ENCODE measurements around the gene SCAI. TPM values are rescaled to one million over a fixed set of nuclear protein-coding genes. Genes with fewer than 3 reads are reported as not detected.
"Not testable (repeated sequence)": the region's sequence is repeated elsewhere in the genome, so short reads cannot be mapped to it uniquely, and the experiment has no call there.

Gene SCAI
- total RNA-seq, 1 donor from 2014 or later: 7.2 TPM

DNA sequence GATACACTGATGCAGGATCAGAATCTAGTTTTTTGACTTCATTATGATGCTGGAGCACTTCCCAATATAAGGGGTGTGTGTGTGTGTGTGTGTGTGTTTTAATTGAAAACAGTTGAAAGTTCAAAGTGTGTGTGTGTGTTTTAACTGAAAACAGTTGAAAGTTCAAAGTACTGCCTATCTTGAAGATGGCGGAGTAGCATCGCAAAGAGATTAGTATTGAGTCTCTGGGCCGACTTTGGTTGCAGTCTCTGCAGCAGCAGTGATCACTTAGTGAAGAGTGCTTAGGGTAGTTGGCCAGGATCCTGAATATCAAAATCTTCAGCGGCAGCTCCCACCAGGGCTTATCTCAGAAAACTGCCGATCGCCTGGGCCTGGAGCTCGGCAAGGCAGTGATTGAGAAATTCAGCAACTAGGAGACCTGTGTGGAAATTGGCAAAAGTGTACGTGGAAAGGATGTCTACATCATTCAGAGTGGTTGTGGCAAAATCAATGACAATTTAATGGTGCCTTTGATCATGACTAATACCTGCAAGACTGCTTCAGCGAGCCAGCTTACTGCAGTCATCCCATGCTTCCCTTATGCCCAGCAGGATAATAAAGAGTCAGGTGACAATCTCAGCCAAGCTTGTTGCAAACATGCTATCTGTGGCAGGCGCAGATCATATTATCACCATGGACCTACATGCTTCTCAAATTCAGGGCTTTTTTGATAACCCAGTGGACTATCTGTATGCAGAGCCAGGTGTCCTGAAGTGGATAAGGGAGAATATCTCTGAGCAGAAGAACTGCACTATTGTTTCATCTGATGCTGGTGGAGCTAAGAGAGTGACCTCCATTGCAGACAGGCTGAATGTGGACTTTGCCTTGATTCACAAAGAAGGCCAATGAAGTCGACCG, 7.3 kb upstream of the SCAI start:
- no peak for DNase-seq (ENCODE audit: low spot score)

DNA sequence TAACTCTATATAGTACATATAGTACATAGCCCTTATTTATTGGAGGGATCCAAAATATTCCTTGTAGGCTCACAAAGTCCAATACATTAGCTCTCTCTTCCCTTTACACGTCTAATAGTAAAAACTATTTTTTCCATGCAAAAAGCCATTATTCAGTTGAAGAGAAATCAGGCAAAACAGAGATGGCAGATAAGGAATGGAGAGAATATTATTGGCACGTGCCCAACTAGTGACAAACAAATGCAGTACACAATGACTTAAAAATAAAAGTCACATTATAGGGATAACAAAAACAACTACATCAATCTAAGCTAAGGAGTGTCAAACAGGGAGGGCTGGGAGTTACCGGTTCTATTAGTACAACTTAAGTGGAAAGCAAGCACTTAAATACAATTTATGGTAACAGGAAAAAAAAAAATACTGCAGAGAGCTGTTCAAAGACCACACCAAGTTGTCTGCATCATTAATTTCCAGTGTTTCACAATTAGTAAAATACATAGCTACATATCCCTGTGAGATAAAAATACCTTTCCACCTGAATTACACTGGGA, 4.1 kb upstream of the SCAI start:
- no peak for DNase-seq (ENCODE audit: low spot score)

DNA sequence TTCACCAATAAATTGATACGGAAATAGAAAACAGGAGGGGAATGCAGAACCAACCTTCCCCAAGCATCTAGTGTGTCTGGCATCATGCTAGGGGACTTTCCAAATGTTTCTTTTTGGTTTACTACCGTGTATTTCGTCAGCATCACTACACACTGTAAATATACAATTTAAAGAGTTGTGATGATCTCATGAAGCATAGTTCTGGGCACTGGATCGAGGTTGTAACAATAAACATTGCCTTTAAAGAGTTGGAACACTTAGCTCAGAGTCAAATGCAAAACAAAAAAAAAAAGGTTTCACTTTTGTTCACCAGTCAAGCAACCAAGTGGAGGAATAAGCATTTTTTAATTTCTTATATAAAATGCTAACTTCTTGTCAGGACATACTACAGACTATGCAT, 2.9 kb upstream of the SCAI start:
- DNase-seq (ENCODE audit: low spot score): no peak

DNA sequence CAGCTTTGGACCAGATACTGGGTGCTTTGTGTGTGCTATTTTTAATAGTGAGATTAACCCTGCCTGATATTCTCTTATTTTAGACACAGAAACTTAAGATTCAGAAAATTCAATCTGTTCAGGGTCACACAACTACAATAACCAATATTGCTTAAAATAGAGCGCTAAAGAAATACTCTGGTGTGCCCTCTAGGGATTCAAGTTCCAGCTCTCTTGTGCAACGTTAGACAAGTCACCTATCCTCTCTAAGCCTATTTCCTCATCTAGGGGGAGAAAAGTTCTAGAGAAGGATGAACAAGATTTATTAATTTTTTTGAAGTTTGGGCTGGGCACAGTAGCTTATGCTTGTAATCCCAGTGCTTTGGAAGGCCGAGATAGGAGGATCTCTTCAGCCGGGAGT, 2.1 kb upstream of the SCAI start:
- DNase-seq (ENCODE audit: low spot score): no peak

DNA sequence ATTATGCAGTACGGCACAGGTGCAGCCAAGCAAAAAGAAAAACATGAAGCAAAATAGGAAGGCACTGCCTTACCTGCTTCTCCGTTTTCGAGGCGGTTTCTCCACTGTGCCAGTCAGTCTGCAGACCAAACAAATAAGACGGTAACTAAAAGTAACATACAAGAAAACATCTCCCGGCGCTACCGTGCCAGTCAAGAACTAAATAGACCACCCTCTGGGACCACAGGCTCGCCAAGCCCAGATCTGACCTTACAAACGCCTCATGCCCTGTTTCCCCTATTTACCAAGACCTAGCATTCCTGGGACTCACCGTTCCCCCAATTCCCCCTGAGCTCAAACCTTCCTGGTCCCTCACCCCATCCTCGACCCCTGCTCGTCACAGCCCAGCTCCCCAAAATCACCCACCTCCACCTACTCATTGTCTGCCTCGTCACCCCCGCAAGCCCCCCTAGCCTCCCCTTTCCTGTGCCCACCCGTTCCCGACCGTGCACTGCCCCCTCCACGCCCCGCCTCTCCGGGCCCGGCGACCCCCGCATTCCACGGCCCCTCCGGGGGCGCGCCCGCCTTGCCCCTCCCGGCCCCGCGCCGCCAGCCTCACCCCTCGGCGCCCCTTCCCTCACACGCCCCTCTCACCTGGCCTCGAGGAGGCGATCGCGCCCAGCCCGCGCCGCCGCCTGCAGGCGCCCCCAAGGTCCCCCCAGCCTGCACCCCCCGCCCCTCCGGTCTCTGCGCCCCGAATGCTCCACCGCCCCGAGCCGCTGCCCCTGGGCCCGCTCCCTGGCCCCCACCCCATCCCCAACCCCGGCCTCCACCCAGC, 560 bp downstream of the SCAI start:
- DNase-seq (ENCODE audit: low spot score): no peak

DNA sequence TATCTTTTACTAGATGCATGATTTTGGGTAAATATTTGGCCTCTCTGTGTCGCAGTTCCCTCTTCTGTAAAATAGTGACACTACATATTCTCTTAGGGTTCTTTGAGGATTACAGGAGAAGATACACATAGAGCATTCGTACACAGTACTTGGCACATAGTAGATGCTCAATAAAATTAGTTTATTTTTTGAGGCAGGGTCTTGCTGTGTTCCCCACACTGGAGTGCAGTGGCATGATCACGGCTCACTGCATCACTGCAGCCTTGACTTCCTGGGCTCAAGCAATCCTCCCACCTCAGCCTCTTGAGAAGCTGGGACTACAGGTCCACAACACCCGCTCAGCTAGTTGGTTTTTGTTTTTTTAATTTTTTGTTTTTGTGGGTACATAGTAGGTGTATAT, 1.6 kb downstream of the SCAI start:
- no peak for DNase-seq (ENCODE audit: low spot score)

DNA sequence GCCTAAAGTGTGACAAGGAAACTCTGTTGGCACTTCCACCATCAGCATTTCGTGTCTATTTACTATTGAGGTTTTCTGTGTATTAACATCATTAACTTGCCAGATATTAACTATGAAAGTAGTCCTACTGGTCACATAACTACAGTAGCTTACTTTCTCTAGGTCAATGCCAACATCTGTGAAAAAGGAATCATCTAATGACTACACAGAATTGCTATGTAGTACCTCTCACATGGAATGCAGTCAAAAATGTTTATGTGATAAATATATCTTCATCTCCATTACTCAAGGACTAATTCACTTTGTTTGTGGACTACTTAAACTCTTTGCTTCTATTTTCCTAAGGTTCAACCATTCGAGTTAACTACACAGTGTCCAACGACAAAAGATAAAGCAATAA, 2.1 kb downstream of the SCAI start:
- DNase-seq (ENCODE audit: low spot score): no peak

DNA sequence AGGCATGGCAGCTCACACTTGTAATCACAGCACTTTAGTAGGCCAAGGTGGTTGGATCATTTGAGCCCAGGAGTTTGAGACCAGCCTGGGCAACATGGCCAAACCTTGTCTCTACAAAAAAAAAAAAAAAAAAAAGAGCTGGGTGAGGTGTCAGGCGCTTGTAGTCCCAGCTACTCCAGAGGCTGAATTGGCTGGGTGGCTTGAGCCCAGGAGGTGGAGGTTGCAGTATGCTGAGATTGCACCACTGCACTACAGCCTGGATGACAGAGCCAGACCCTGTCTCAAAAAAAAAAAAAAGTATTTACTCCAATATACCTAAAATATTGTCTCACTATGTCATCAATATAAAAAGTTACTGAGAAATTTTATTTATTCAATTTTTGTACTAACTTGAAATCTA, 2.8 kb downstream of the SCAI start:
- DNase-seq (ENCODE audit: low spot score): no peak

DNA sequence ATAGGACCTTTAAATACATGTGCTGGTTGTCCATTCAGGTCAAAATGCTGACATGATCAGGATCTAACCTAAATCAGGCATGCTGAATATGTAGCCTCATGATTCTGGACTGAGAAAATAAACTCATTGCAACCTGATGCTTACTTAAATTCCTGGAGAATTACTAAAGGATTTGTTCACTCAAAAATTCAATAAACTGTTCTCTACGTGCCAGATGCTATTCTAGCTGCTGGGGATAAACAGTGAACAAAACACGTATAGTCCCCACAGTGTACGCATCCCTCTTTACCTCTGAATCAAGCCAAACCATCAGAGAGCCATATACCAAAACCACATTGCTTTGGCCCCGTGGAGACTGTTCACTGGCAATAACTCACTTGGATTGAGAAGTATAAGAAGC, 6.1 kb downstream of the SCAI start:
- DNase-seq (ENCODE audit: low spot score): no peak

DNA sequence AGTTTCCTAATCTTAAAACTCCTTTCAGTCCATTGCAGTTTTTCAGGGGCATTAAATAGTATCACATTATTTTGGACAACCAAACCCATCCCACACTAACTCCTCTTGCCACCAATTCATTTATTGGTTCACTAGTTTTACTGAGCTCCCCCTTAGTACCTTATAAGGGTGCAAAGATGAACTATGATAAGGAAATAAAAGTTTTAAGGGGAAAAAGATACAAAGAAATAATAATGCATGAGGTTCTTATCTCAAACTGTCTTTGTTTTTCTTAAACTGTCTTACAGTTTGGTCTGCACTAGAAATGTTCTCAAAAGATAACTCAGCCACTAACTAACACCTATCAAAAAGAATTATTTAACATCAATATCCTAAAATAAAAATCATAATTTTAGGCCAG, 8.4 kb downstream of the SCAI start:
- no peak for DNase-seq (ENCODE audit: low spot score)

DNA sequence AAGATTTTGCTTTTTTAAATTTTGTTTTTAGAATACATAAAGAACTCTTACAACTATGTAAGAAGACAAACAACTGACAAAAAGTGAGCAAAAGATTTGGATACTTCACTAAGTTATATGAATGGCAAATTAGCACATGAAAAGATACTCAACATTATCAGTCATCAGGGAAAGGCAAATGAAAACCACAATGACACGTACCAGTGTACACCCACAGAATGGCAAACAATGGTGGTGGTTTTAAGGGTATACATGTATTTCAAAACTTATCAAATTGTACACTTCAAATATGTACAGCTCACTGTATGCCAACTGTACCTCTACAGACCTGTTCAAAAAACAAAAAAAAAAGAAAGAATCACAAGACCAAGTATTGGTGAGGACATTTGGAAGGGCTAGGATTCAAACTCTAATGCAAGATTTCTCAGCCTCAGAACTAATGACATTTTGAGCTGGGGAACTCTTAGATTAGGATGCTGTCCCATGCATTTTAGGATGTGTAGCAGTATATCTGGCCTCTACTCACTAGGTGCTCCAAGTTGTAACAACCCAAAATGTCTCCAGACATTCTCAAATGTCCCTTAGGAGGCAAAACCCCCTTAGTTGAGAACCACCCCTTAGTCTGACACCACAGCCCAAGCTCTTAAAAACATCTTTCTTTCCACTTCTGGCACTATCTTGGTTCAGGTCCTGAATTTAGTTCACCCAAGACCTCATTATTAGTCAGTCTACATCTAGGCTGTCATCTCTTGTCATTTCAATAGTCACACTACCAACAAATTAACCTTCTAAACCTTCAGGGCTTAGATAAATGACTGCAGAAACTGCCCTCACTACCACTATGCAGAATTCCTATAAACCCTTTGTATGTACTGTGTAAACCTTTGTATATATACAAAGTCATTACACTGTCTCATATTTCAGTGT, 9.7 kb downstream of the SCAI start:
- no peak for DNase-seq (ENCODE audit: low spot score)

DNA sequence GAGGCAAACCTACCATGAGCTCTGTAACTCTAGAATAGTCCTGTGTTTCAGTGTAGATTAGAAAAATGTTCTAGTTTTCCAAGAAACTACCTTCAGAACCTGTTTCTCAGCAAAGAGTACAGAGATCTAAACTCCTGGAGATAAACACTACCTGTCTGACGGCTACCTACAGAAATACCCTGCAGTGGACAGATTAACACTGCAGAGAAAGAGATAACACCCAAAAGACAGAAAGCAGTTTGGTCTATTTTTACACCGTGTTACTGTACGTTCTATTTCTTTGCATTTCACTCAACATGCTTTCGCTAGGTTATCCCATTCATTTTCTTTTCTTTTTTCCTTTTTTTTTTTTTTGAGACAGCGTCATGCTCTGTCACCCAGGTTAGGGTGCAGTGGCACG, 11.6 kb downstream of the SCAI start:
- DNase-seq (ENCODE audit: low spot score): no peak

DNA sequence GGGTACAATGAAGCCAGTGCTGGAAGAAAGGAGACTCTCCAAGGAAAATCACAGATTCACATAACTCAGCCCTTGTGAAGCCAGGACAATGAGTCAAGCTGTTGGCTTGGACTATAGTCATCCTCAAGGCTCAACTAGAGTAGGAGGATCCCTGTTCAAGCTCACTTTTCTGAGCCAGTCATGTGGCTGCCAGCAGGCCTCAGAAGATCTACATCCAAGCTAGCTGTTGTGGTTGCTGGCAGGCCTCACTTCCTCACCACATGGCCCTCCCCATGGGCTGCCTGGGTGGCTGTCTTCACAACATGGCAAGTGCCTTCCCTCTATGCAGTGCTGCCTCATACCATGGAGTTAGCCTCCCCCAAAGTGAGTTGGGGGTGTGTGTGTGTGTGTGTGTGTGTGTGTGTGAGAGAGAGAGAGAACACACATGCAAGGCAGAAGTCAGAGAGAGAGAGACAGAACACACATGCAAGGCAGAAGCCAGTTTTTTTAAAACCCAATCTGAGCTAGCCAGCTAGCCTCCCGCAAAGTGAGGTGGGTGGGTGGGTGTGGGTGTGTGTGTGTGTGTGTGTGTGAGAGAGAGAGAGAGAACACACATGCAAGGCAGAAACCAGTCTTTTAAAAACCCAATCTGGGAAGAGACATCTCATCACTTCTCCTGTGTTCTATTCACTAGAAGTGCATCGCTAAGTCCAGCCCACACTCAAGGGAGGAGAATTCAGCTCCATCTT, 17.1 kb downstream of the SCAI start:
- peak; percentile 77 for DNase-seq (ENCODE audit: low spot score)

DNA sequence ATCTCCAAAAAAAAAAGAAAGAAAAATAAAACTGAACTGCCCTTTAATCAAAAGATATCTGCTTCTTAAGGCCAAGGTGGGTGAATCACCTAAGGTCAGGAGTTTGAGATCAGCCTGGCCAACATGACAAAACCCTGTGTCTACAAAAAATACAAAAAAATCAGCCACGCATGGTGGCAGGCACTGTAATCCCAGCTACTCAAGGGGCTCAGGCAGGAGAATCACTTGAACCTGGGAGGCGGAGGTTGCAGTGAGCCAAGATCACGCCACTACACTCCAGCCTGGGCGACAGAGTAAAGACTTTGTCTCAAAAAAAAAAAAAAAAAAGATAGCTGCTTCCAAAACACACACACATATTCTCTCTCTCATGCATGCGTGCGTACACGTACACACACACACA, 17.8 kb downstream of the SCAI start:
- DNase-seq (ENCODE audit: low spot score): no peak

DNA sequence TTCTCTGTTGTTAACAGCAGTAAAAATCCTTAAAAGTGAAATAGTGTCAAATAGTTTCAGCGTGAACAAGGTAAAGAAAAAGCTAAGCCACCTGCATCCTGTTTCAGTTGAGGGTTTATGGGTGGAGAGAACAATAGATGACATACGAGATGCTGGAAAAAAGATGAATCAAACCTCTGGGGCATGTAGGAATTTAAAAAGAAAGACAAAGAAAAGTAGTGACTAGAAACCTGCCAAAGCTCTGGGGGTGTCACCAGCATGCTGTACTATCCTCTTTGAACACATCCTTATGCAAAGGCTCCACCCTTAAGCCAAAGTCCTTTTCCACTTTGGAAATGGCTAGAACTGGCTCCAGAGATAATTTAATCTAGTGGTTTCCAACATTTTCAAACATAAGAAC, 22.2 kb downstream of the SCAI start:
- no peak for DNase-seq (ENCODE audit: low spot score)

DNA sequence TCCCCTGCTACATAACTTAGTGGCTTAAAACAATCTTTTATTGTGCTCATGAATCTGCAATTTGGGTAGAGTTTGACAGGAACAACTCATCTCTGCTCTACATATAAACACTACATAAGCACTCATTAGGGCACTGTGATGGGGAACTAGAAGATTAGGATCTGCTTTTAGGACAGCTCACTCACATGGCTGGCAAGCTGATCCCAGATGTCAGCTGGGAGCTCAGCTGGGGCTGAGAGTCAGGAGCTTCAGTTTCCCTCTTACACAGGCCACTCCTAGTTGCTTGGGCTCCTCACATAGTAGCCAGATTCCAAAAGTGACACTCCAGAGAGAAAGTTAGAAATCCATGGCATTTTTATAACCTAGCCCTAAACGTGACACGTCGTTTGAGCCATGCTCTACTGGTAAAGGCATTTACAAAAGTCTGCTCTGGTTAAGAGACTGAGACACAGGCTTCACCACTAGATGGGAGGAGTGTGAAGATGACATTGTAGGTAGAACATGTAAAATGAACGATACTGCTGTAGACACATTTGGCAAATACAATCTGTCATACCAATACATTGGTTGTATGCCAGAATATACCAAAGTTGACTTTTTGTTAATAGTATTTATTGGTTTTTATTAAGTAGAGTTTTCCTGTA, 23.6 kb downstream of the SCAI start:
- DNase-seq (ENCODE audit: low spot score): no peak

DNA sequence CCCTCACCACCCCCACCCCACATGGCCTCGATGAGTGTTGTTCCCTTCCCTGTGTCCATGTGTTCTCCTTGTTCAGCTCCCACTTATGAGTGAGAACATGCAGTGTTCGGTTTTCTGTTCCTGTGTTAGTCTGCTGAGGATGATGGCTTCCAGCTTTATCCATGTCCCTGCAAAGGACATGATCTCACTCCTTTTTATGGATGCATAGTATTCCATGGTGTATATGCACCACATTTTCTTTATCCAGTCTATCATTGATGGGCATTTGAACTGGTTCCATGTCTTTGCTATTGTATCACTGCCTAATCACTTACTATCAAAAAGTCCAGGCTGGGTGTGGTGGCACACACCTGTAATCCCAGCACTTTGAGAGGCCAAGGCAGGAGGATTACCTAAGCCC, 24.6 kb downstream of the SCAI start:
- DNase-seq (ENCODE audit: low spot score): not testable (repeated sequence)

DNA sequence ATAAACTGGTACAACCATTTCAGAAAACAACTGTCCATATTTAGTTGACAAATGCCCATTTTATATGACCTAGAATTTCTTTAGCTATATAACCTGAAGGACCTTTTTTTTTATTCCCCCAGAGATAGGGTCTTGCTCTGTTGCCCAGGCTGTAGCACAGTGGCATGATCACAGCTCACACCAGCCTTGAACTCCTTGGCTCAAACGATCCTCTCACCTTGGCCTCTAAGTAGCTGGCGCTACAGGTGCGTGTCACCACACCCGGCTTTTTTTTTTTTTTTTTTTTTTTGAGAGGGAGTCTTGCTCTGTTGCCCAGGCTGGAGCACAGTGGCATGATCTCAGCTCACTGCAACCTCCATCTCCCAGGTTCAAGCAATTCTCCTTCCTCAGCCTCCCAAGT, 28.8 kb downstream of the SCAI start:
- not testable (repeated sequence) for DNase-seq (ENCODE audit: low spot score)

DNA sequence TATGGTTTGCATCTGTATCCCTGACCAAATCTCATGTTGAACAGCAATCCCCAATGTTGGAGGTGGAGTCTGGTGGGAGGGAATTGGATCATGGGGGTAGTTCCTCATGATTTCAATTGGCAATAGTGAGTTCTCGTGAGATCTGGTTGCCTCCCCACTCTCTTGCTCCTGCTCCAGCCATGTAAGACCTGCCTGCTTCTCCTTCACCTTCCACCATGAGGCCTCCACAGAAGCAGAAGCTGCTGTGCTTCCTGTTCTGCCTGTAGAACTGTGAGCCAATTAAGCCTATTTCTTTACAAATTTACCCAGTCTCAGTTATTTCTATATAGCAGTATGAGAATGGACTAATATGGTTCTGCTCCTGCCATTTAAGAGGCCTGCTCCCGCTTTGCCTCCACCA, 32.9 kb downstream of the SCAI start:
- no peak for DNase-seq (ENCODE audit: low spot score)

DNA sequence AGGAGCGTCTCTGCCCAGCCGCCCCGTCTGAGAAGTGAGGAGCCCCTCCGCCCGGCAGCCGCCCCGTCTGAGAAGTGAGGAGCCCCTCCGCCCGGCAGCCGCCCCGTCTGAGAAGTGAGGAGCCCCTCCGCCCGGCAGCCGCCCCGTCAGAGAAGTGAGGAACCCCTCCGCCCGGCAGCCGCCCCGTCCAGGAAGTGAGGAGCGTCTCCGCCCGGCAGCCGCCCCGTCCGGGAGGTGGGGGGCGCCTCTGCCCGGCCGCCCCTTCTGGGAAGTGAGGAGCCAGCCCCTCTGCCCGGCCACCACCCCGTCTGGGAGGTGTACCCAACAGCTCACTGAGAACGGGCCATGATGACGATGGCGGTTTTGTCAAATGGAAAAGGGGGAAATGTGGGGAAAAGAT, 34.8 kb downstream of the SCAI start:
- DNase-seq (ENCODE audit: low spot score): not testable (repeated sequence)

Data from ureter (tissue), 1 donor.